Mucosa of rectum (tissue), 2 donors: ENCODE results near the gene LRRC8D.

ENCODE experiments used
- H3K27ac ChIP-seq, 2 donors: one replicate each; pipeline ENCODE4 v1.7.0; 2013; ENCODE audit warnings: inconsistent platforms in 2 of 2, low read depth in 2 of 2, low read length in 2 of 2
- H3K27me3 ChIP-seq, 2 donors: one replicate each; pipeline ENCODE4 v1.7.0; 2013; ENCODE audit warnings: low read length in 2 of 2; ENCODE audit not compliant: control insufficient read depth in 2 of 2, insufficient read depth in 2 of 2
- H3K36me3 ChIP-seq, 2 donors: one replicate each; pipeline ENCODE4 v1.7.0; 2013; ENCODE audit warnings: low read length in 2 of 2; ENCODE audit not compliant: control insufficient read depth in 2 of 2, insufficient read depth in 2 of 2
- H3K4me1 ChIP-seq, 2 donors: one replicate each; pipeline ENCODE4 v1.7.0; 2013; ENCODE audit warnings: low read length in 2 of 2, mild to moderate bottlenecking in 1 of 2; ENCODE audit not compliant: control insufficient read depth in 2 of 2, insufficient read depth in 2 of 2
- H3K4me3 ChIP-seq, 2 donors: one replicate each; pipeline ENCODE4 v1.7.0; 2013; ENCODE audit warnings: low read length in 2 of 2
- H3K9ac ChIP-seq, 2 donors: one replicate each; pipeline ENCODE4 v1.7.0; 2013; ENCODE audit warnings: low read length in 2 of 2, low read depth in 1 of 2, mild to moderate bottlenecking in 1 of 2
- H3K9me3 ChIP-seq, 2 donors: one replicate each; pipeline ENCODE4 v1.7.0; 2013; ENCODE audit warnings: low read length in 2 of 2; ENCODE audit not compliant: control insufficient read depth in 2 of 2
- donor health status: healthy.
- donor health status: Normal muscosa, but diverticular disease.

Gene LRRC8D

DNA sequence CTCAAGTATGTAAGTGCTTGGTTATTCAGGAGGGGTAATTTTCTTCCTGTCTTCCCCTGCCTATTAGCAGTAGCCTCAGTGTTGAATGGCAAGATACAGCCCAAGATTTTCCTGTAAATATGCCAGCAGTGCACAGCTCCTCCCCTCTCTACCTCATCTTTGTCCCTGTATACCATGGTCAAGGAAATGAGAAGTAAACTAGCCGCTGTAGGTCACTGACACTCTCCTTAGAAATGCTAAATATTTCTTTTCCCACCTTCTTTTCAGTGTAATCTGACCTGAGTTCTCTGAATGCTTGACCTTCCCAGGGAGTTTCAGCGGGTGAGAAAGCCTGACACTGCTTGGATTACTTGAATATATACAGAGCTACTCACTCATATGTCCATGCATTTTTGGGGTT, 89.9 kb downstream of the LRRC8D start:
- Histone ChIP-seq H3K4me3 (no peak overlapping the region), H3K9me3 (no peaks in the 10 kb centered on the region), H3K27me3 (no peaks in the 10 kb centered on the region), H3K27ac (no peak overlapping the region), H3K36me3 (no peaks in the 10 kb centered on the region), H3K4me1 (no peaks in the 10 kb centered on the region), H3K9ac (no peak overlapping the region)

GRCh38 chr1:89911191-89911991, 90.6 kb downstream of the LRRC8D start:
- H3K4me3 ChIP-seq: no peak overlapping the region

GRCh38 chr1:89912073-89912472, 91.2 kb downstream of the LRRC8D start:
- Histone ChIP-seq H3K27me3 (no peaks in the 10 kb centered on the region), H3K36me3 (no peaks in the 10 kb centered on the region), H3K4me3 (no peak overlapping the region), H3K9me3 (no peaks in the 10 kb centered on the region), H3K9ac (no peak overlapping the region), H3K4me1 (no peaks in the 10 kb centered on the region), H3K27ac (no peak overlapping the region)

More at GRCh38 chr1:89911191-89911991, 90.6 kb downstream of the LRRC8D start:
- H3K9ac ChIP-seq: no peak overlapping the region
- H3K27me3 ChIP-seq: no peaks in the 10 kb centered on the region
- no peak overlapping the region for H3K27ac ChIP-seq
- H3K4me1 ChIP-seq: no peaks in the 10 kb centered on the region
- H3K36me3 ChIP-seq: no peaks in the 10 kb centered on the region
- H3K9me3 ChIP-seq: no peaks in the 10 kb centered on the region

- H3K36me3 ChIP-seq: no peaks in the 10 kb centered on the region
- H3K4me3 ChIP-seq: no peak overlapping the region
- H3K4me1 ChIP-seq: no peaks in the 10 kb centered on the region
- H3K9ac ChIP-seq: no peak overlapping the region
- no peaks in the 10 kb centered on the region for H3K9me3 ChIP-seq
- H3K27ac ChIP-seq: no peak overlapping the region
- no peaks in the 10 kb centered on the region for H3K27me3 ChIP-seq
Measured at GRCh38 chr1:89913353-89914095, 92.7 kb downstream of the LRRC8D start.

- Histone ChIP-seq H3K4me1 (no peaks in the 10 kb centered on the region), H3K27ac (no peak overlapping the region), H3K9me3 (no peaks in the 10 kb centered on the region), H3K36me3 (no peaks in the 10 kb centered on the region), H3K4me3 (no peak overlapping the region), H3K27me3 (no peaks in the 10 kb centered on the region), H3K9ac (no peak overlapping the region)
Measured at GRCh38 chr1:89917353-89917752, 96.5 kb downstream of the LRRC8D start.

GRCh38 chr1:89918127-89918793, 97.4 kb downstream of the LRRC8D start:
- H3K4me1 ChIP-seq: no peaks in the 10 kb centered on the region
- no peaks in the 10 kb centered on the region for H3K36me3 ChIP-seq

DNA sequence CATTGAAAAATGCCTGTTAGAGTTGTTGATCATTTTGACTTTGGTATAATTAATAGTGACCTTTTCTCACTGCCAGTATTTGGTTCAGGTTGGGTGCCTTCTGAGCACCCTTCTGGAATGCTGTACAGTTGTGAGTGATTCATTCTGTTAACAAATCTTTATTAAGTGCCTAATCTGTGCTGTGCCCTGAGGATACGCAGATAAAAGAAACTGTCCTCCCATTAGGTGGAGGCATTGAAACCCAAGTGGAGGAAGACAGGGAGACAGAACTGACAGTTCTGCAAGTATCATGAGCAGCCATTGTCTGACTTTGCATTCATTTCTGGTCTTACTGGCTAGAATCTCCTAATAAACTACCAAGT, 97.9 kb downstream of the LRRC8D start:
- H3K4me3 ChIP-seq: no peak overlapping the region
- no peaks in the 10 kb centered on the region for H3K4me1 ChIP-seq
- H3K9ac ChIP-seq: no peak overlapping the region
- no peak overlapping the region for H3K27ac ChIP-seq
- H3K36me3 ChIP-seq: no peaks in the 10 kb centered on the region
- H3K9me3 ChIP-seq: no peaks in the 10 kb centered on the region
- H3K27me3 ChIP-seq: no peaks in the 10 kb centered on the region

More at GRCh38 chr1:89918127-89918793, 97.4 kb downstream of the LRRC8D start:
- H3K9ac ChIP-seq: no peak overlapping the region
- no peaks in the 10 kb centered on the region for H3K27me3 ChIP-seq
- H3K9me3 ChIP-seq: no peaks in the 10 kb centered on the region
- H3K4me3 ChIP-seq: no peak overlapping the region
- no peak overlapping the region for H3K27ac ChIP-seq

DNA sequence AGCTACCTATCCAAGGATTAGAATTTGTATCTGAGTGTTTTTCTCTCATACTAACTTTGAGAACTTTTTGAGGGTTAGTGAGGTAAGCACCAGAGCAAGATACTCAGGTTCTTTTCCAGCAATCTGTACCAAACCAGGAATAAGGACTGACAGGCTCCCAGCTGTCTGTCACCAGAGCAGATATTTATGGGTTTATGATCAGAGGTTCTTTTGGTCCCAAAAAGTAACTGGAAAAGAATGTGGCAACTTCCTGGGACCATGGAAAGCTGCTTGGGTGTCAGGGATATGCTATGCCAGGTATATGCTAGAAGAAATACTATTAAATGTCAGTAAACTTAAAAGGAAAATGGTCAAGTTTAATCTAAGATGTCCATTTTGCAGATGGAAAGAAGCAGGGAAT, 98.3 kb downstream of the LRRC8D start:
- no peaks in the 10 kb centered on the region for H3K9me3 ChIP-seq
- no peaks in the 10 kb centered on the region for H3K4me1 ChIP-seq
- no peaks in the 10 kb centered on the region for H3K27me3 ChIP-seq
- H3K9ac ChIP-seq: no peak overlapping the region
- H3K4me3 ChIP-seq: no peak overlapping the region
- no peak overlapping the region for H3K27ac ChIP-seq
- H3K36me3 ChIP-seq: no peaks in the 10 kb centered on the region

DNA sequence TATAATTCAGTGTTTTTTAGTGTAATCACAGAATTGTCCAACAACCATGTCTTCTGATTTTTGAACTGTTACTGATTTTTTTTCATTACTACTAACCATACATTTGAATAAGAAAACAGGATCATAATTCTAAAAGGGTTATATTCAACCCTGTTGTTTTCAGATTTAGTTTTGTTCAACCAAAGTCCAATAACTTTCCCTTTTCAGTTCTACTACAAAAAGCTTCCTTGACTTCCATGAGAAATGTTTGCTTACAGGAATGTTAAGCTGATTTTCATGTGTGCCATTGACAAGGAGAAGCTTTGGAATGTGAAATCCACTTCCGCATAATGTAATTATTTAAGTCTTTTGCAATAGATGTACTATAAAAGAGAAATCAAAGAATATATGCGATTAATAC, 102.1 kb downstream of the LRRC8D start:
- H3K4me3 ChIP-seq: no peak overlapping the region
- H3K36me3 ChIP-seq: no peaks in the 10 kb centered on the region
- no peaks in the 10 kb centered on the region for H3K9me3 ChIP-seq
- no peak overlapping the region for H3K9ac ChIP-seq
- H3K27ac ChIP-seq: no peak overlapping the region
- H3K27me3 ChIP-seq: no peaks in the 10 kb centered on the region
- H3K4me1 ChIP-seq: no peaks in the 10 kb centered on the region

DNA sequence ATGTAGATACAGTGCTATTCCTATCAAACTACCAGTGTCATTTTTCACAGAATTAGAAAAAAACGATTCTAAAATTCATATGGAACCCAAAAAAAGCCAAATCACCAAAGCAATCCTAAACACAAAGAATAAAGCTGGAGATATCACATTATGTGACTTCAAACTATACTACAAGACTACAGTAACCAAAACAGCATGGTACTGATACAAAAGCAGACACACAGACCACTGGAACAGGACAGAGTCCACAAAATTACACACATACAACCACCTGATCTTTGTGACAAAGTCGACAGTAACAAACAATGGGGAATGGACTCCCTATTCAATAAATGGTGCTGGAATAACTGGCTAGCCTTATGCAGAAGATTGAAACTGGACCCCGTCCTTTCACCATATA, 102.7 kb downstream of the LRRC8D start:
- no peaks in the 10 kb centered on the region for H3K4me1 ChIP-seq
- H3K9me3 ChIP-seq: no peaks in the 10 kb centered on the region
- H3K9ac ChIP-seq: no peak overlapping the region
- H3K27me3 ChIP-seq: no peaks in the 10 kb centered on the region
- H3K4me3 ChIP-seq: no peak overlapping the region
- no peaks in the 10 kb centered on the region for H3K36me3 ChIP-seq
- H3K27ac ChIP-seq: no peak overlapping the region
